Hematopoietic multipotent progenitor cell treated with erythropoietin and hydrocortisone succinate and interleukin-3 and kit ligand, for 8 days (in vitro differentiated cells): Measurements from ENCODE around the gene RNF4.
A peak's percentile ranks its signal among the peaks of the same experiment; 100 is the strongest.
"Not testable (repeated sequence)": the region's sequence is repeated elsewhere in the genome, so short reads cannot be mapped to it uniquely, and the experiment has no call there.

Experiments
- DNase-seq: peaks from one replicate; pipeline ENCODE4 v3.0.0-alpha.2; 2015

RNF4 gene

GRCh38 chr4:2537011-2537830, 68.3 kb downstream of the RNF4 start:
- DNase-seq, result peak; percentile 39

GRCh38 chr4:2543580-2544191, 74.8 kb downstream of the RNF4 start:
- DNase-seq, result not testable (repeated sequence)

GRCh38 chr4:2545321-2546013, 76.6 kb downstream of the RNF4 start:
- no peak for DNase-seq

GRCh38 chr4:2546286-2546823, 77.4 kb downstream of the RNF4 start:
- no peak for DNase-seq

- DNase-seq, result not testable (repeated sequence)
Observed at GRCh38 chr4:2546961-2547691, 78.2 kb downstream of the RNF4 start.

- no peak for DNase-seq
Observed at GRCh38 chr4:2551118-2551517, 82.2 kb downstream of the RNF4 start.

- DNase-seq, result no peak
Observed at GRCh38 chr4:2552806-2553205, 83.9 kb downstream of the RNF4 start.

- no peak for DNase-seq
Observed at GRCh38 chr4:2558301-2558700, 89.4 kb downstream of the RNF4 start.

- no peak for DNase-seq
Observed at GRCh38 chr4:2560167-2560566, 91.3 kb downstream of the RNF4 start.
